HG02798 (cell line): ENCODE results near the gene S100A13.
"Not testable (repeated sequence)": the region's sequence is repeated elsewhere in the genome, so short reads cannot be mapped to it uniquely, and the experiment has no call there.

ENCODE experiments used
- ATAC-seq: cut with Tn5 transposase; IDR thresholded peaks from one replicate; pipeline ENCODE4 v1.9.1; 2021; ENCODE audit warnings: mild to moderate bottlenecking; ENCODE audit not compliant: unreplicated experiment, poor library complexity

The S100A13 gene

GRCh38 chr1:153626904-153627714 lies at the start of gene S100A13:
Gene S100A13, minus strand, starts transcription at chr1:153627505. Its CDS starts 1,033 bp downstream, at chr1:153626472.
- no peak for ATAC-seq

DNA sequence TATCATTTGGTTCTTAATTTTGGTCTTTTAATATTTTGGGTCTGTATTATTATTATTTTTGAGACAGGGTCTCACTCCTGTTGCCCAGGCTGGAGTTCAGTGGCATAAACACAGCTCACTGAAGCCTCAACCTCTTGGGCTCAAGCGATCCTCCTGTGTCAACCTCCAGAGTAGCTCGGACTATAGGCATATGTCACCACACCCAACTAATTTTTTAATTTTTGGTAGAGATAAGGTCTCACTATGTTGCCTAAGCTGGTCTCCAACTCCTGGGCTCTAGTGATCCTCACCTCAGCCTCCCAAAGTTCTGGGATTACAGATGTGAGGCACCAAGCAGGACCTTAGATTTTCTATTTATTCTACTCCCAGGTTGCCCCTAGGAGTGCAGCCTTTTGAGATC lies 46.2 kb upstream of the S100A13 start:
- no peak for ATAC-seq

DNA sequence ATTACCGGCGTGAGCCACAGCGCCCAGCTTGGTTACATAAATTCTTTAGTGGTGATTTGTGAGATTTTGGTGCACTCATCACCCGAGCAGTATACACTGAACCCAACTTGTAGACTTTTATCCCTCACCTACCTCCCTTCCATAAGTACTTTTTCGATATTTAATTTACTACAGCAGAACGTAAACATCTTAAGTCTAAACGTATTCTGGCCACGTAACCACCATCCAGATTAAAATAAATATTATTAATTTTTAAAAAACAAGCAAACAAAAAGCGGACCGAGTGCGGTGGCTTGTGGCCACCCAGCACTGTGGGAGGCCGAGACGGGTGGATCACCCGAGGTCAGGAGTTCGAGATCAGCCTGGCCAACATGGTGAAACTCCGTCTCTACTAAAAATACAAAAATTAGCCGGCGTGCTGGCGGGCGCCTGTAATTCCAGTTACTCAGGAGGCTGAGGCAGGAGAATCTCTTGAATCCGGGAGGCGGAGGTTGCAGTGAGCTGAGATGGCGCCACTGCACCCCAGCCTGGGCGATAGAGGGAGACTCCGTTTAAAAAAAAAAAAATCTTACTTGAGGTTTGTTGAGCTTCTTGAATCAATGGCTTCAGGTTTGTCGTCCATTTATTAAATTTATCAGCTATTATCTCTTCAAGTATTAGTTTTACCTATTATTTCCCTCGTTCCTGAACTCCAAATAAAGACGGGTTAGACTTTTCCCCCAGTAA lies 44.5 kb upstream of the S100A13 start:
- not testable (repeated sequence) for ATAC-seq

DNA sequence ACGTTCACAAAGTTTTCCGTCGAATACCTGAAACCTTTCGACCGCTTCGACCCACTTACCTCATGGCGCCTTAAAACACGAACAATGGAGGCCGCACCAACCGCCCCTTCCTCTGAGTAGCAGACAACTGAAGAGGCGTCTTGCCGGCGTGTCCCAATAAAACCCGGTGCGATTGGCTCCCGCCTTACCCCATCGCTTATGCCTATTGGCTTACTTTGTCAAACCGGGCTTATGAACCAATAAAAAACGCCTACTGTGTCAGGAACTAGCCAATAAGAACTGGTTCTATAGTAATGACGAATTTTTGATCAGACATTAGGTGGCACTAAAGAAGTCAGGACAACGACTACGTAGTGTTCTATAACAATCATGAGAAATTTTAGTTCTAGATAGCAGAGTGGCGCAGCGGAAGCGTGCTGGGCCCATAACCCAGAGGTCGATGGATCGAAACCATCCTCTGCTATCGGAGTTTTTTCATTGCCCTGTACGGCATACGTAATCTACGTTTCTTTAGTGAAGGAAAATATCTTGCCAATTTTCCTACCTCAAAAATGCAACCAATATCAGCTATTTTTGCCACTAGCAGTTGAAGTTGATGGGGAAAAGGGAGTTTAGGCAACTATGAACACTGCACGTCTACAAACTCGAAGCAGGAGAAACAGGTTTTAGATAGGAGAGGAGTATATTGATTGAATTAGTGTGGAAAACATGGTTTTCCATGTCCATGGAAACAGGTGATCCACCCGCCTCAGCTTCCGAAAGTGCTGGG lies 43.7 kb upstream of the S100A13 start, which contains the start of gene ILF2:
Gene ILF2 (minus strand): TSS at position 135 of the 769 bp plus-strand sequence. CDS start 71 bp downstream, at position 64.
- peak; percentile 95 for ATAC-seq

DNA sequence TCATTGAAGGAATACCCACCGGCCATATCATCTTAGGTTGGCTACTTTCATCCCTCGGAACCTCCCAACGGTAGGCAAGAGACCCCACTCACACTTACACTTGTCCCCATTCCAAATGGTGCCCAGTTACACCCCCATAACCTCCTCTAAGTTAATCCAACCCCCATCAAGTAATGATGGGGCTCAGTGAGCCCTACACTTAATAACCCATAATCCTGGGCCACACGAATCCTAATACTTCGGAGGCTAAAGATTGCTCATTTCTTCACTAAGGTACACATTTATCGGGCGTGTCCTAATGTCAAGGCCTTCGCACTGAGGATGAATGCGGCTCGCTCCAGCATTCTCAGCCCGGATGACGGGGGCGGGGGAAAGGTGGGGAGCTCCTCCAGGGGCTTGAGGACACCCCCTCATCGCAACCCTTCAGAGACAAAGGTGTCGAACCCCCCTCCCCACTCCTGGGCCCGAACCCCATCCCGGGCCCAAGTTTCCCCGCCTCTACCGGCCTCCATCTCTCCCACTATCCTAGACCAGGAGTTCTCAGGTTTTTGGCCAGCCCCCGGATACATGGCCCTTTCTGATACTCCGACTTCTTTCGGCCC lies 43.1 kb upstream of the S100A13 start:
- ATAC-seq, result no peak

GRCh38 chr1:153669606-153670005 lies 42.3 kb upstream of the S100A13 start:
- ATAC-seq, result no peak

DNA sequence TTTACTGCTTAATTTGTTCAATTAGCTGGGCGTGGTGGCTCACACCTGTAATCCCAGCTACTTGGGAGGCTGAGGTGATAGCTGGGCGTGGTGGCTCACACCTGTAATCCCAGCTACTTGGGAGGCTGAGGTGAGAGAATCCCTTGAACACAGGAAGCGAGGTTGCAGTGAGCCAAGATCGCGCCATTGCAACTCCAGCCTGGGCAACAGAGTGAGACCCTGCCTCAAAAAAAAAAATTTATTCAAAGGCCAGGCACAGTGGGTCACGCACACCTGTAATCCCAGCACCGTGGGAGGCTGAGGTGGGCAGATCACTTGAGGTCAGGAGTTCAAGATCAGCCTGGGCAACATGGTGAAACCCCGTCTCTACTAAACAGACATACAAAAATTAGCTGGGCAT lies 41.4 kb upstream of the S100A13 start:
- not testable (repeated sequence) for ATAC-seq

DNA sequence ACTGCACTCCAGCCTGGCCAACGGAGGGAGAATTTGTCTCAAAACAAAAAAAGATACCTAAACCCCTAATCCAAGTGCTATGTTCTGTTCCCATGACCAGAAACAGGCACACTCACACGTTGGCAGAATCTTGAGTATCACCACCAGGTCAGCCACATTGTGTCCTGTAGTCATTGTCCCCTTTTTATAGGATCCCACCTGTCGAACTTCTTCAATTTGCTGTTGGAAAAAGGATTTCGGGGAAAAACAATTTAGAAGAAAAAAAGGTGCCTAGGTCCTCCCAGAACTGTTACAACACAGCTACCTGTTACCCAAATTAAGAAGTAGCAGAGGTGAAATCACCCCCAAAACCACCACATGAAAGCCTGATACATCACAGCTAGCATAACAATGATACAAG lies 40.1 kb upstream of the S100A13 start:
- no peak for ATAC-seq

GRCh38 chr1:153663211-153663610 lies 35.9 kb upstream of the S100A13 start:
- ATAC-seq, result no peak

GRCh38 chr1:153662269-153662668 lies 35.0 kb upstream of the S100A13 start:
- ATAC-seq, result no peak

- ATAC-seq, result no peak
Observed at GRCh38 chr1:153661111-153661708, 33.9 kb upstream of the S100A13 start.

DNA sequence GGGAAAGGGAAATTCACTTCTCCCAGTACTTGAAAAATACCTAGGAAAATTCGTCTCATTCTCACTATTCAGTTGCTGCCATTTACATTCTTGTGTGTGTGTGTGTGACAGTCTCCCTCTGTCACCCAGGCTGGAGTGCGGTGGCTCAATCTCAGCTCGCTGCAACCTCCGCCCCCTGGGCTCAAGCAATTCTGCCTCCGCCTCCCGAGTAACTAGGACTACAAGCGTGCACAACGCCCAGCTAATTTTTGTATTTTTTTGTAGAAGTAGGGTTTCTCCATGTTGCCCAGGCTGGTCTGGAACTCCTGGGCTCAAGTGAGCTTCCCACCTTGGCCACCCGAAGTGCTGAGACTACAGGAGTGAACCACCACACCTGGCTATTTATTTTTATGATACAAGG lies 32.4 kb upstream of the S100A13 start:
- no peak for ATAC-seq

DNA sequence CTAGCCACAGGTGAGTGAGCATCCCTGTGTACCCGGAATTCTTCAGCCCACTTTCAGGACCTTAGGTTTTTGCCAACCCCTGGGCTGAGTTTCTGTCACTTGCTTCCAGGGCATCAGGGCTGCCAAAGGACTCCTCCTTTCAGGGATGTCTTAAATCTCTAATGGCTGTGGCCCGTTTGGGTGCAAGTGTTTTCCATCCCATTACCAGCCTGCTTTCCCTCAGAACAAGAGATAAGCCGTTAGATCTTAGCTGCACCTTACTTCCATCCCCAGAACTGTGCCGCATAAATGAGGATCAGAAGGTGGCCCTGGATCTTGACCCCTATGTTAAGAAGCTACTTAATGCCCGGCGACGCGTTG lies 31.9 kb upstream of the S100A13 start:
- ATAC-seq, result no peak

DNA sequence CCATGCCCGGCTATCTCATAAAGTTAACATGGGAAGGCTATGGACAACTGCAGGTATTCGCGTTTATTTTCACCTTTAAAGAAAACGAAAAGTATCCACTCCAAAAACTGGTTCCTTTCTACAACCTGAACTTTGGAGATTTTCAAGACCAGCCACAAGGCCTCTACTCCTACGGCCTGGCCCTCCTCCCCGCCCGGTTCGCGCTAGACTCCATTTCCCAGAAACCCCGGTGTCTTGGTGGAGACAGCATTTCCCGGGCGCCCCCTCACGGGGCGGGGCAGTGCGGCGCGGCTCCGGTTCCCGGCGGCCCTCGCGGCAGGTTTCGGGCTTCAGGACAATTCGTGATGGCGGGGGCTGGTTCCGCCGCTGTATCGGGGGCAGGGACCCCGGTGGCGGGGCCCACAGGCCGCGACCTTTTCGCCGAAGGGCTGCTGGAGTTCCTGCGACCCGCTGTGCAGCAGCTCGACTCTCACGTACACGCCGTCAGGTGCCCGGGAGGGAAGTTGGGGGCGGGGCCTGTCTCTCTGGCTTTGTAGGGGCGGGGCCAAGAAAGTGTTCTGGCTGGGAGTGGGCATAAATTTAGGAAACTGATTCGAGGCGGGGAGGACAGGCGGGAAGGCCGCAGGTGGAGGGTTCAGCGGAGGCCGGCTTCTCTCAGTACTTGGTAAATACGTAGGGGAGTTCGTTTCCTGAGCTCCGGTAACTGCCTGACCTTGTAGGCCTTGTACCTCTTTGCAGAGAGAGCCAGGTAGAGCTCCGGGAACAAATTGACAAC lies 31.3 kb upstream of the S100A13 start, which contains the start of gene SNAPIN:
Gene SNAPIN (plus strand): TSS at position 304 of the 775 bp plus-strand sequence. CDS start 41 bp downstream, at position 345.
- ATAC-seq, result peak; percentile 87

DNA sequence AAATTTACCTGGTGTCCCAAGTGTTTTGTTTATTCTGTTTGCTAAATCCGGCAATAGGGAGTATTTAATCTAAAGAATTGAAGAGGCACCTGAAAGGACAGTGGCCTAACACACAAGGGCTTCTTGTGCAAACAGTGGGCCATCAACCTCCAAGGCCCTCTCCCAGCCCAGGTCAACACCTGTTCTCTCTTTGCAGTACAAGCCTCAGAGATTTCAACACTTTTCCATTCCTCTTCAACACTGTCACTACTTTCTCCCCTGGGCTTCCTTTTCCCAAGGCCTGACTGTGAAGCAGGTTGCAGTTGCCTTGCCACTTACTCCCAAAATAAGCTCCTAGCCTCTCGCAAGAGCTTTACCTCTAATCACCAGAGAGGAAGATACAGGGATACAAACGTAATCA lies 28.0 kb upstream of the S100A13 start:
- ATAC-seq, result no peak

DNA sequence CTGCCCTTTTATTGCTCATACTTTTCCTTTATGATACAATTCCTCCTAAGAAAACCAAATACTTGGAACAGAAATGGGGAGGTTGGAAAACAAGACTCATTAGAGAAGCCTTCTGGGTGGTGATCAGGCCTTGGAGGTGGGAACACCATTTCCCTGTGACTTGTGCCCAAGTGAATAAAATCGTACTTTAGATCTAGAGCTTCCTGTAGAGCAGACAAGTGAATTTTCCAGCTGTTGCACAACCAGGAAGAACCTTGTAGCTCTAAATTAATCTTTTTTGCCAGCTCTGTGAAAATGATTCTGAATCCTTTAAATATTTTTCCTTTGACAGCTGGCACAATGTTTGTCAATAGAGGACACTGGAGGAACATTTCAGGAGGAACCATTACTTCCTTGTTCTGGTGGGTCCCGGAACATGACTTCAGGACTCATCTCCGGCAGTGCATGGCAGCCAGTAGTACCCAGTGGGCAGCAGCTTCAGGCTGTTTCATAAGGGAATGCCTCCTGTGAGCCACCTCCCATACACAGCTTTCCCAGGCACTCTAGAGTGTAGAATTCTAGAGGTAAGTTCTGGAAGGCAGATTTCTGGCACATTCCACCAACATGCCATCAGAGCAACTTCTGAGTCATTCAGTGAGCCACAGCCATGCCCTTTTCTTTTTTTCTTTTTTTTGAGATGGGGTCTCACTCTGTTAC lies 25.6 kb upstream of the S100A13 start:
- ATAC-seq, result no peak

DNA sequence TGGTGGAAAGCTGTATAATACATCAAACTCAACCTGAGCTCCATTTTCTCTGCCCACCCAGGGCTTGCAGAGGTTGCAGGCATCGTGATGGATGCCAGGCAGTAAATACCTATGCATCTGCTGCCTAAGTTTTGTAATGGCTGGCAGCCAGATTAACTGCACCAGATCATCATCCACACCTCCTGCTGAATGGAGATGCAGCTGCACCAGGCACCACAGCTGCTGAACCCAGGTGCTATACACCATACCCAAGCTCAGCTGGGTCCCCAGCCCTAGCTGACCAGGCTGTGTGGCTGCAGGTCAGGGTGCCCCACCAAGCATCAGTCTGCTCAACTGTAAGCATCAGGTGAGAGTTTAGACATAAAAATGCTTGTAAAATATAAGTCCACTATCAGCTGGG lies 24.5 kb upstream of the S100A13 start:
- ATAC-seq, result no peak

DNA sequence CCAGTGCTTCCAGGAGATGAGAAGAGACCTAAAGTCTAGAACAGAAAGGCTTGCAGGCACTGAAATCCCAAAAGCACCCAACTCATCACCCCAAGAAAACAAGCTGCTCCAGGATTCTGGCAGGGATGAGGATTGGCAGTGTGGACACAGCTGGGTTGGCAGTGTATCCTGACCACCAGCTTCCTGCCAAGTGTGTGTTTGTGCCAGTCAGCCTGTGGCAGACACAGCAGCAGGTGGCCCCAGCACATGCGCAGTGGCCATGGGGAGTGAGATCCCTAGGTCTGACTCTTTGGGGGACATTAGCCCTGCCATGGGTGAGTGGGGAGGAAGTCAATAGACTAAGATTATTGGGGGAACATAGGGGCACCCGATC lies 22.5 kb upstream of the S100A13 start:
- ATAC-seq, result no peak
